ENCODE measurements around the gene ZDHHC8.

Gene ZDHHC8

DNA sequence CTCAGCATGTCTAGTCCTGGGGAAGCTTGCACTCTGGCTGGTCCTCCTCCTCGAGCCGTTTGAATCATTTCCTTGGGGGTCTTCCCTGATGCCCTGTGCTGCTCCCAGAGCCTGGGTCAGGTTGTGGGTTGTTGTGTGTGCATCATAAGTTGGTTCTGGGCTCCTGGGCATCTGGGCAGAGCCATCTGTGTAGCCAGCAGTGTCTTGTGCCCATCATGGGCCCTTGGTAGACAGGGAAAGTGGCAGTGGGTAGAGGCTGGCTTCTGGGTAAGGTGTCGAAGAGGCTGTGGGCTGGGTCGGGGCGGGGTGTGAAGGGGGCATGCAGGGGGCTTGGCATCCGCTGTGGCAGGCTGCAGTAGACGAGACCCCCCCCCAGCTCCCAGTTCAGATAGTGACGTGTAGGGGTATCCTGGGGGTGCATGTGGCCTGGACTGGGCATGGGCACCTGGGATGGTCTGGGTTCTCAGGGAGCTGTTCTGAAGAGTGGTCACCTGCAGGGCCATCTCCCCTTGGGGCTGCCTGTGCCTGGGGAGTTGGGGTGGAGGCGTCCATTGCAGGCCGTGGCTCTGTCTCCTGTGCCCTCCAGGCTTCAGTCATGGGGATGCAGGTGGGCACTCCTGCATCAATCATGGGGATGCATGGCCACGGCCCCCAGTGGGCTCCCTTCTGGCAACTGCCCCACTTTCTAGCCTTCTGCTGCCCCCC, 7.4 kb upstream of the ZDHHC8 start:
- H3K27me3 ChIP-seq (ENCODE audit: control insufficient read depth, insufficient read depth, low read length) = no peaks in the 10 kb centered on the region
- no peaks in the 10 kb centered on the region for H3K4me1 ChIP-seq (ENCODE audit: control insufficient read depth, insufficient read depth, low read length)
- no peak overlapping the region for H3K9ac ChIP-seq (ENCODE audit: low read length)
- no peak overlapping the region for H3K27ac ChIP-seq (ENCODE audit: low read depth, low read length)
- peaks cover 13% of the 10 kb centered on the region for H3K36me3 ChIP-seq (ENCODE audit: control insufficient read depth, insufficient read depth, low read length)
- no peak overlapping the region for H3K4me3 ChIP-seq (ENCODE audit: low read length)

DNA sequence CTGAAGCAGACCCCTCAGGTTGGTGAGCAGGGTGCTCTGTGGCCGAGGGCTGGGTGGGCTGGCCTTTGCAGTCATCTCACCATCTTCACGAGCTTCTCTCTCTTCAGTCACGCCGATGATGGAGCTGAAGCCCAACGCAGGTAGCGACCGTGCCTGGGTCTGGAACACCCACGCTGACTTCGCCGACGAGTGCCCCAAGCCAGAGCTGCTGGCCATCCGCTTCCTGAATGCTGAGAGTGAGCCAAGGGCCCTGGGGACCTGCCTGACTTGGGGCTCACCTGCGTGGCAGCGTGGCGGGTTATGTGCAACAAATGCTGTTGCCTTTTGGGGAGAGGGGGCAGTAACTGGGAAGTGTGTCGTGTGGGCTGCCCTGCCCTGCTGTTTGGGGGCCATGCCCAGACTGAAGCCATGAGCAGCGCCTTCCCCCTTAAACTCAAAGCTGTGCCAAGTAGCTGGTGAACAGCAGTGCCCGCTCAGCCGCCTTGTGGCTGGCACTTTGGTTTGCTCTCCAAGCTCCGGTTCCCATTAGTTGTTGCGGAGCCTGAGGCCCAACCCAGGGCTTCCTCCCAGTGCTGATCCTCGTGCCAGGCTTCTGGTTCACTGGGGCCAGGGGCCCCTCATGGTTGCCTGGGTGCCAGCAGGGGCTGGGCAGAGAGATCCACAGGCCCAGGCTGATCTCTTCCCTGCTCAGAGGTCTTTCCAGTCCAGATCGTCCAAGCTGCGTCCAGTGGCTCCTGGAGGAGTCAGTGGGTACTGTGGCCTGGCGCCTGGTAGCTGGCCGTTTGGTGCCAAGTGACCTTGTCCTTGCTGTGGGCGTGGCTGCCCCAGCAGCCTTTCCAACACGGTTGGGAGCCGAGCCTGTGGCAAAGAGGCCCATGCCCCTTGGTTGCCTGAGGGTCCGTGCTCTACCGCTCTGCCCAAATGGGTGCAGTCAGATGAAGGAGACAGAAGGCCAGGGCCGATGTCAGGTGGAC, 6.1 kb upstream of the ZDHHC8 start:
- no peaks in the 10 kb centered on the region for H3K4me1 ChIP-seq (ENCODE audit: control insufficient read depth, insufficient read depth, low read length)
- no peak overlapping the region for H3K4me3 ChIP-seq (ENCODE audit: low read length)
- H3K27ac ChIP-seq (ENCODE audit: low read depth, low read length) = no peak overlapping the region
- peaks cover 5% of the 10 kb centered on the region for H3K36me3 ChIP-seq (ENCODE audit: control insufficient read depth, insufficient read depth, low read length)
- no peaks in the 10 kb centered on the region for H3K27me3 ChIP-seq (ENCODE audit: control insufficient read depth, insufficient read depth, low read length)
- H3K9ac ChIP-seq (ENCODE audit: low read length) = no peak overlapping the region

DNA sequence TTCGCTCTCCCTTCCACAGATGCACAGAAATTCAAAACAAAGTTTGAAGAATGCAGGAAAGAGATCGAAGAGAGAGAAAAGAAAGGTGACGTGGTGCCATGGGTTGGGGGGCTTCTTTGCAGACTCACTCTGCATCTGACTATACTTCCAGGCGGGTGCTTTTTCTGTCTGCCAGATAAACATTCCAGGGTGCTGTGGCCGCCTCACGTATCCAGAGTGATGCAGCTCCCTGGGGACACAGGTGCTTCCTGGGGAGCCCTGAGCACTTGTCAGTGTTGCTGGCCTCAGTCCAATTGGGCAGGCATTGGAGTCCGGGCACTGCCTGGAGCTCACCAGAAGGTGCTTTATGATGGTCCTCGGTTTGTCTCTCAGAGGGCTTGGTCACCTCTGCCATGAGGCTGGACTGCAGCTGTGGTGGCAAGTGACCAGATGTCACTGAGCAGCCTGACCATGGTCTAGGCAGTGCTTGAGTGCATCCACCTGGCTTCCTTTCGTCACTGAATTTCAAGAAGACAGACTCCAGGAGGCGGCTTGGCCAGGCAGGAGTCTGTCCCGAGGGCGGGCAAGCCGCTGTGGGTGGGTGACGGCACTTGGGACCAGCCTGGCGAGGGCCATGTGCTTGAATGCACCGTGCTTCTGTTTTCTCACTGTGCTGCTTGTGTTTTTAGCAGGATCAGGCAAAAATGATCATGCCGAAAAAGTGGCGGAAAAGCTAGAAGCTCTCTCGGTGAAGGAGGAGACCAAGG, 5.1 kb upstream of the ZDHHC8 start:
- no peak overlapping the region for H3K27ac ChIP-seq (ENCODE audit: low read depth, low read length)
- peaks cover 2% of the 10 kb centered on the region for H3K4me1 ChIP-seq (ENCODE audit: control insufficient read depth, insufficient read depth, low read length)
- peaks cover 5% of the 10 kb centered on the region for H3K36me3 ChIP-seq (ENCODE audit: control insufficient read depth, insufficient read depth, low read length)
- H3K27me3 ChIP-seq (ENCODE audit: control insufficient read depth, insufficient read depth, low read length) = no peaks in the 10 kb centered on the region
- H3K4me3 ChIP-seq (ENCODE audit: low read length) = no peak overlapping the region
- no peak overlapping the region for H3K9ac ChIP-seq (ENCODE audit: low read length)

GRCh38 chr22:20127318-20127868, 4.2 kb upstream of the ZDHHC8 start:
- Histone ChIP-seq H3K9ac (ENCODE audit: low read length) (no peak overlapping the region), H3K27me3 (ENCODE audit: control insufficient read depth, insufficient read depth, low read length) (no peaks in the 10 kb centered on the region), H3K4me3 (ENCODE audit: low read length) (no peak overlapping the region), H3K4me1 (ENCODE audit: control insufficient read depth, insufficient read depth, low read length) (peaks cover 3% of the 10 kb centered on the region), H3K36me3 (ENCODE audit: control insufficient read depth, insufficient read depth, low read length) (peaks cover 3% of the 10 kb centered on the region), H3K27ac (ENCODE audit: low read depth, low read length) (no peak overlapping the region)

DNA sequence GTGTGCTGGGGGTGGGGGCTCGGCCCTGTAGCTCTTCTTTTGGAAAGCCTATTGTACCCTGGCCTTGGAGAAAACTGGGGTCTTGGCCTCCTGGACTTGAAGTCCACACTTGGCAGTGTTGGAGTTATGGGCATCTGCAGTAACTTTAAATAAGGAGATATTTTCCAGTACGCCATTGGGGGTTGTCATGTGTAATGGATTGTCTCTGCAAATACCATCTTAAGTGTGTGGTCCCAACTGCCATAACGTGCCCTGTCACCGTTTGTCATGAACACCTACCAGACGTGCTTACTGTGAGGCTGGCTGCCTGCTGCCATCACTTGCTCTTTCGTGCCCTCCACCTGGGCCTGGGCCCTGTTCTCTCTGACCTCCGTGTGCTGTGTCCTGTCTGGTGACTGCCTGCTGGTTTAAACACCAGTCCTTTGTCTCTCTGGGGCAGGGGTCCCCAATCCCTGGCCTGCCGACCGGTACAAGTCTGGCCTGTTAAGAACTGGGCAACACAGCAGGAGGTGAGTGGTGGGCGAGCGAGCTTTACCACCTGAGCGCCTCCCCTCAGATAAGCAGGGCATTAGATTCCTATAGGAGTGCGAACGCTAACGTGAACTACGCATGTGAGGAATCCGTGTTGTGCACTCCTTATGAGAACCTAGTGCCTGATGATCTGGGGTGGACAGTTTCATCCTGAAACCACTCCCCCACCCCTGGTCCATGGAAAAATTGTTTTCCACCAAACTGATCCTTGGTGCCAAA, 3.6 kb upstream of the ZDHHC8 start:
- H3K4me3 ChIP-seq (ENCODE audit: low read length) = no peak overlapping the region
- H3K27ac ChIP-seq (ENCODE audit: low read depth, low read length) = no peak overlapping the region
- H3K9ac ChIP-seq (ENCODE audit: low read length) = no peak overlapping the region
- H3K27me3 ChIP-seq (ENCODE audit: control insufficient read depth, insufficient read depth, low read length) = no peaks in the 10 kb centered on the region
- peaks cover 9% of the 10 kb centered on the region for H3K4me1 ChIP-seq (ENCODE audit: control insufficient read depth, insufficient read depth, low read length)
- H3K36me3 ChIP-seq (ENCODE audit: control insufficient read depth, insufficient read depth, low read length) = peaks cover 3% of the 10 kb centered on the region

- Histone ChIP-seq H3K4me3 (ENCODE audit: low read length) (no peak overlapping the region), H3K4me1 (ENCODE audit: control insufficient read depth, insufficient read depth, low read length) (peaks cover 9% of the 10 kb centered on the region), H3K9ac (ENCODE audit: low read length) (no peak overlapping the region), H3K27me3 (ENCODE audit: control insufficient read depth, insufficient read depth, low read length) (no peaks in the 10 kb centered on the region), H3K27ac (ENCODE audit: low read depth, low read length) (no peak overlapping the region), H3K36me3 (ENCODE audit: control insufficient read depth, insufficient read depth, low read length) (peaks cover 3% of the 10 kb centered on the region)
Observed at GRCh38 chr22:20128619-20128901, 3.0 kb upstream of the ZDHHC8 start.

DNA sequence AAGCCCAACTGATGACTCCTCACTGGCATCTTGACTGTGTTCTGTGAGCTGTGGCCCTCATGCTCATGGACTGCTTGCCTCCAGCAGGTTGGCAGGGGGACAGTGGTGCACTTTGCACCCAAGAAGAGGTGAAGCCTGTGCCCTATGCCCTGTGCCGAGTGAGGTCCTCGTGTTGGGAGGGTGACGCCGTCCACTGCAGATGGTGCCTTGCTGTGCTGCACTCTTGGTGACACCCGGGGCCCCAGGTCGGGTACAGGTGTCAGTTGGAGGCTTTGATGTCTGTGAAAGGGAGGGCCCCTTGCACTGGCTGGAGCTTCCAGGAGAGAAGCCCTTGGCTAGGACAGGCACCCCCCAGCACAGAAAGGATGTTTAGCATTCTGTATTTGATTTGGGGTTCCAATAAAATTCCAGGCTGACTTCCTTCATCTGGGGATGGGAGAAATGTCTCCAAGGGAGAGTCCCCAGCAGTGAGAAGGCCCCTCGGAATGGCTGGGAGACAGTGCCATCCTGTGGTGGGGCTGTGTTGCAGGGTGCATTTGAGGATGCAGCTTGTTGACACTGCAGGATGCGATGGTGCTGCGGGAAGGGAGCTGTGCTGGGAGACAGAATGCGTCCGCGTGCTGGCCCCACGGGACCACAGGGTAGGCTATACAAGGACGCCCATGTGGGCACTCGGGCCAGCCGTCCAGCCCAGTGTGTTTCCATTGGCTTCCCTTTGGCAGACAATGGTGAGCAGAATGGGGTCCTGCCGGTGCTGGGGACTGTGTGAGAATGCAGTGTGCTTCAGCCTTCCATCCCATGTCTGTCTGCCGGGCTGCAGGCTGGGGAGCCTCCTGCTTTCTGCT, 2.5 kb upstream of the ZDHHC8 start:
- Histone ChIP-seq H3K27me3 (ENCODE audit: control insufficient read depth, insufficient read depth, low read length) (no peaks in the 10 kb centered on the region), H3K27ac (ENCODE audit: low read depth, low read length) (no peak overlapping the region), H3K36me3 (ENCODE audit: control insufficient read depth, insufficient read depth, low read length) (peaks cover 3% of the 10 kb centered on the region), H3K9ac (ENCODE audit: low read length) (no peak overlapping the region), H3K4me3 (ENCODE audit: low read length) (no peak overlapping the region), H3K4me1 (ENCODE audit: control insufficient read depth, insufficient read depth, low read length) (peaks cover 9% of the 10 kb centered on the region)

GRCh38 chr22:20129747-20130014, 1.9 kb upstream of the ZDHHC8 start:
- Histone ChIP-seq H3K36me3 (ENCODE audit: control insufficient read depth, insufficient read depth, low read length) (no peaks in the 10 kb centered on the region), H3K9ac (ENCODE audit: low read length) (no peak overlapping the region), H3K27ac (ENCODE audit: low read depth, low read length) (no peak overlapping the region), H3K4me1 (ENCODE audit: control insufficient read depth, insufficient read depth, low read length) (peaks cover 9% of the 10 kb centered on the region), H3K4me3 (ENCODE audit: low read length) (no peak overlapping the region), H3K27me3 (ENCODE audit: control insufficient read depth, insufficient read depth, low read length) (no peaks in the 10 kb centered on the region)

- H3K27me3 ChIP-seq (ENCODE audit: control insufficient read depth, insufficient read depth, low read length) = no peaks in the 10 kb centered on the region
- H3K4me1 ChIP-seq (ENCODE audit: control insufficient read depth, insufficient read depth, low read length) = peaks cover 9% of the 10 kb centered on the region
- no peak overlapping the region for H3K4me3 ChIP-seq (ENCODE audit: low read length)
- no peaks in the 10 kb centered on the region for H3K36me3 ChIP-seq (ENCODE audit: control insufficient read depth, insufficient read depth, low read length)
- H3K9ac ChIP-seq (ENCODE audit: low read length) = no peak overlapping the region
- H3K27ac ChIP-seq (ENCODE audit: low read depth, low read length) = peak overlapping the region; percentile 86
Observed at GRCh38 chr22:20130319-20130718, 1.3 kb upstream of the ZDHHC8 start.

GRCh38 chr22:20130731-20131596, 640 bp upstream of the ZDHHC8 start:
- H3K27ac ChIP-seq (ENCODE audit: low read depth, low read length) = peak overlapping the region; percentile 86
- H3K27me3 ChIP-seq (ENCODE audit: control insufficient read depth, insufficient read depth, low read length) = no peaks in the 10 kb centered on the region
- H3K4me3 ChIP-seq (ENCODE audit: low read length) = peak overlapping the region; percentile 75
- peak overlapping the region; percentile 80 for H3K9ac ChIP-seq (ENCODE audit: low read length)
- no peaks in the 10 kb centered on the region for H3K36me3 ChIP-seq (ENCODE audit: control insufficient read depth, insufficient read depth, low read length)
- H3K4me1 ChIP-seq (ENCODE audit: control insufficient read depth, insufficient read depth, low read length) = peaks cover 9% of the 10 kb centered on the region
